B cell (primary cell): ENCODE data around the gene AMBRA1. TPM values are rescaled to one million over a fixed set of nuclear protein-coding genes. Genes with fewer than 3 reads are reported as not detected.

Experiments
- ATAC-seq: fragments of 200-7000 bp; cut with Tn5 transposase; one replicate; pipeline ENCODE4 v1.10.0; 2021; ENCODE audit warnings: low read depth, mild to moderate bottlenecking, moderate number of reproducible peaks, moderate library complexity
- CTCF ChIA-PET: fragments of 350-600 bp; sonication (Branson Sonifier 250); formaldehyde crosslinking; loops from one replicate; lab custom pipeline; 2021; ENCODE audit warnings: antibody characterized with exemption, inconsistent platforms; lab: Charles Lee
- POLR2A ChIA-PET: fragments of 350-600 bp; sonication (Branson Sonifier 250); formaldehyde crosslinking; loops from one replicate; lab custom pipeline; 2021; ENCODE audit warnings: antibody characterized with exemption; lab: Charles Lee
- DNase-seq: peaks from one replicate; pipeline ENCODE4 v3.0.0; 2013
- H2AFZ ChIP-seq: 2 replicates; pipeline ENCODE4 v1.6.1; 2012; ENCODE audit warnings: mild to moderate bottlenecking, low read depth, low read length; ENCODE audit not compliant: insufficient read depth, poor library complexity, severe bottlenecking
- H3K27ac ChIP-seq, 2 donors: 1 replicate in 1 of 2; 2 replicates in 1 of 2; pipeline ENCODE4 v1.5.1; 2012 to 2013; ENCODE audit warnings: low read length in 2 of 2, mild to moderate bottlenecking in 2 of 2, moderate library complexity in 1 of 2
- H3K27me3 ChIP-seq, 4 experiments: fragments of 200-600 bp in 1 of 4; sonication (generic) in 1 of 4; replicated peaks in 1 of 4; 1 replicate in 2 of 4; 2 replicates in 2 of 4; pipeline versions ENCODE4 v1.6.1 to v1.7.0; 2013 to 2016; ENCODE audit warnings: low read length in 3 of 4, mild to moderate bottlenecking in 2 of 4, mixed read lengths in 1 of 4, moderate library complexity in 1 of 4; ENCODE audit not compliant: insufficient read depth in 4 of 4, control insufficient read depth in 3 of 4; ENCODE audit errors: control extremely low read depth in 1 of 4
- H3K36me3 ChIP-seq, 2 experiments: replicated peaks in 1 of 2; 1 replicate in 1 of 2; 2 replicates in 1 of 2; pipeline versions ENCODE4 v1.6.1 to v1.7.1; 2013; ENCODE audit warnings: low read length in 1 of 2; ENCODE audit not compliant: insufficient read depth in 2 of 2, control insufficient read depth in 1 of 2; ENCODE audit errors: control extremely low read depth in 1 of 2, extremely low read depth in 1 of 2
- H3K4me1 ChIP-seq, 2 donors: fragments of 200-600 bp in 1 of 2; sonication (generic) in 1 of 2; 1 replicate in 1 of 2; 2 replicates in 1 of 2; pipeline versions ENCODE4 v1.5.1 to v1.6.1; 2013 to 2017; ENCODE audit warnings: low read length in 2 of 2; ENCODE audit not compliant: control insufficient read depth in 2 of 2, insufficient read depth in 2 of 2
- H3K4me2 ChIP-seq: replicated peaks from 2 replicates; pipeline ENCODE3; 2012; ENCODE audit warnings: mild to moderate bottlenecking, low read depth, low read length; ENCODE audit not compliant: poor library complexity, severe bottlenecking
- H3K4me3 ChIP-seq, 5 experiments: fragments of 200-600 bp in 1 of 5; sonication (generic) in 1 of 5; 1 replicate in 3 of 5; 2 replicates in 2 of 5; pipeline versions ENCODE4 v1.5.1 to v1.7.0; 2011 to 2016; ENCODE audit warnings: low read length in 4 of 5, mild to moderate bottlenecking in 4 of 5, low read depth in 2 of 5, control low read depth in 1 of 5, moderate library complexity in 1 of 5; ENCODE audit not compliant: insufficient read depth in 1 of 5; ENCODE audit errors: control extremely low read depth in 1 of 5, extremely low read depth in 1 of 5
- H3K79me2 ChIP-seq: fragments of 200-600 bp; sonication (generic); one replicate; pipeline ENCODE4 v1.6.0; 2016; ENCODE audit warnings: low read length; ENCODE audit not compliant: control insufficient read depth, insufficient read depth
- H3K9ac ChIP-seq: fragments of 200-600 bp; sonication (generic); 2 replicates; pipeline ENCODE4 v1.6.1; 2017; ENCODE audit warnings: mild to moderate bottlenecking, low read length, moderate library complexity
- H3K9me3 ChIP-seq, 3 donors: one replicate each; pipeline versions ENCODE4 v1.6.1 to v1.7.1; 2013; ENCODE audit warnings: low read length in 2 of 3; ENCODE audit not compliant: control insufficient read depth in 2 of 3, insufficient read depth in 1 of 3; ENCODE audit errors: control extremely low read depth in 1 of 3
- H4K20me1 ChIP-seq: 2 replicates; pipeline ENCODE4 v1.6.0; 2012; ENCODE audit warnings: mild to moderate bottlenecking, low read length; ENCODE audit not compliant: insufficient read depth, control insufficient read depth, poor library complexity, severe bottlenecking
- H3K27ac Mint-ChIP-seq: one replicate; pipeline ENCODE4 v1.8.0; 2021; ENCODE audit warnings: mixed read lengths
- H3K27me3 Mint-ChIP-seq: one replicate; pipeline ENCODE4 v1.8.0; 2021; ENCODE audit warnings: mixed read lengths
- H3K4me1 Mint-ChIP-seq: one replicate; pipeline ENCODE4 v1.8.0; 2021; ENCODE audit warnings: mixed read lengths
- H3K4me3 Mint-ChIP-seq: one replicate; pipeline ENCODE4 v1.8.0; 2021; ENCODE audit warnings: mixed read lengths
- H3K9me3 Mint-ChIP-seq: one replicate; pipeline ENCODE4 v1.8.0; 2022; ENCODE audit warnings: mixed read lengths; ENCODE audit not compliant: insufficient read depth
- EZH2 ChIP-seq: IDR thresholded peaks from 2 replicates; pipeline ENCODE4 v1.6.1; 2012; ENCODE audit warnings: borderline replicate concordance, low read depth, mild to moderate bottlenecking, moderate library complexity, low read length; ENCODE audit not compliant: insufficient read depth, poor library complexity, severe bottlenecking
- WGBS: methylation state at CpG from one replicate; pipeline ENCODE4 v1.1.5; 2013; ENCODE audit warnings: missing lambda C conversion rate; ENCODE audit not compliant: insufficient coverage; 5-methylcytosine and 5-hydroxymethylcytosine counted together
- intact Hi-C: fragments of 100-400 bp; cut with micrococcal nuclease; formaldehyde crosslinking; loops from one replicate; pipeline ENCODE4 v1.10.0; 2022
- polyA plus RNA-seq: library from polyadenylated mRNA; depleted of rRNA; stranded (reverse); fragments of >200 nt; gene quantifications from 2 replicates; pipeline ENCODE4 v1.2.3, GENCODE V29; 2012
- total RNA-seq, 2 donors: library from RNA; stranded (reverse); fragments of 120-200 nt in 1 of 2; gene quantifications; 1 replicate in 1 of 2; 2 replicates in 1 of 2; pipeline versions ENCODE4 v1.2.3 to v1.2.4, GENCODE V29; 2013 to 2022
- TF ChIP-seq, protein P1 (sequence below): fragments of 200-600 bp; IDR thresholded peaks from one replicate; pipeline ENCODE4 v1.8.0; 2022; ENCODE audit warnings: antibody characterized with exemption, mild to moderate bottlenecking

The AMBRA1 gene
- total and polyA plus RNA-seq, 2 donors (not counting 1 experiment from before 2014, with no cell fraction given), result 13.8 to 36.1 TPM

GRCh38 chr11:46493791-46494190 is 100.0 kb downstream of the AMBRA1 start:
- no peaks in the 10 kb centered on the region for H3K27me3 ChIP-seq
- H2AFZ ChIP-seq, result no peak overlapping the region
- H3K27me3 Mint-ChIP-seq, result no peaks in the 10 kb centered on the region
- CTCF ChIA-PET, result interaction anchor here (0.6 kb wide), 1 partner anchor 132 kb away, joined by 3 read pairs; no protein-coding TSS in a partner anchor
- peaks cover 16 to 39% of the 10 kb centered on the region in 2 experiments for H3K36me3 ChIP-seq
- intact Hi-C loops, result no loop called here
- no peak overlapping the region for H3K27ac Mint-ChIP-seq
- H3K4me3 Mint-ChIP-seq, result no peak overlapping the region
- no peak overlapping the region for H3K4me3 ChIP-seq
- TF ChIP-seq, protein P1, sequence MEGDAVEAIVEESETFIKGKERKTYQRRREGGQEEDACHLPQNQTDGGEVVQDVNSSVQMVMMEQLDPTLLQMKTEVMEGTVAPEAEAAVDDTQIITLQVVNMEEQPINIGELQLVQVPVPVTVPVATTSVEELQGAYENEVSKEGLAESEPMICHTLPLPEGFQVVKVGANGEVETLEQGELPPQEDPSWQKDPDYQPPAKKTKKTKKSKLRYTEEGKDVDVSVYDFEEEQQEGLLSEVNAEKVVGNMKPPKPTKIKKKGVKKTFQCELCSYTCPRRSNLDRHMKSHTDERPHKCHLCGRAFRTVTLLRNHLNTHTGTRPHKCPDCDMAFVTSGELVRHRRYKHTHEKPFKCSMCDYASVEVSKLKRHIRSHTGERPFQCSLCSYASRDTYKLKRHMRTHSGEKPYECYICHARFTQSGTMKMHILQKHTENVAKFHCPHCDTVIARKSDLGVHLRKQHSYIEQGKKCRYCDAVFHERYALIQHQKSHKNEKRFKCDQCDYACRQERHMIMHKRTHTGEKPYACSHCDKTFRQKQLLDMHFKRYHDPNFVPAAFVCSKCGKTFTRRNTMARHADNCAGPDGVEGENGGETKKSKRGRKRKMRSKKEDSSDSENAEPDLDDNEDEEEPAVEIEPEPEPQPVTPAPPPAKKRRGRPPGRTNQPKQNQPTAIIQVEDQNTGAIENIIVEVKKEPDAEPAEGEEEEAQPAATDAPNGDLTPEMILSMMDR, result no peak
- no peak for TF ChIP-seq EZH2
- H3K79me2 ChIP-seq, result no peaks in the 10 kb centered on the region
- 97% methylated on average over 9 of the region's 9 CpGs for WGBS
- no peak overlapping the region for H3K27ac ChIP-seq
- no peak overlapping the region for H3K9ac ChIP-seq
- ATAC-seq, result no peak
- H3K4me2 ChIP-seq, result no peak overlapping the region
- no peaks in the 10 kb centered on the region for H3K9me3 ChIP-seq
- no peaks in the 10 kb centered on the region for H3K9me3 Mint-ChIP-seq
- H4K20me1 ChIP-seq, result no peaks in the 10 kb centered on the region
- POLR2A ChIA-PET, result no interaction called here
- DNase-seq, result no peak
- H3K4me1 Mint-ChIP-seq, result peaks cover 11% of the 10 kb centered on the region
- H3K4me1 ChIP-seq, result no peaks in the 10 kb centered on the region

DNA sequence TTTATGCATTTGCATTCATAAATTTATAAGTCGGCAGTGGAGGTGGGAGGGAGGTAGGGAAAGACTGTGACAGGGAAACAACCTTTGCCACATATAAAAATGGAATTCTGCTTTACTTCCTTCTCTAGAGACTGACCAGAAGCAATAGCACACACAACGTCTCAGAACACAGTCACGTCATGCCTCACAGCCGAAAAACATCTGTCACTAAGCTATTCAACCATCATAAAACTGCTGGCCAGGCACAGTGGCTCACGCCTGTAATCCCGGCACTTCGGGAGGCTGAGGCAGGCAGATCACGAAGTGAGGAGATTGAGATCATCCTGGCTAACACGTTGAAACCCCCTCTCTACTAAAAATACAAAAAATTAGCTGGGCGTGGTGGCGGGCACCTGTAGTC is 101.3 kb downstream of the AMBRA1 start:
- Histone ChIP-seq H3K4me2 (no peak overlapping the region), H3K9ac (no peak overlapping the region), H3K4me1 (no peaks in the 10 kb centered on the region), H4K20me1 (no peaks in the 10 kb centered on the region), H3K36me3 (peaks cover 16 to 31% of the 10 kb centered on the region in 2 experiments), H3K4me3 (no peak overlapping the region), H3K27me3 (no peaks in the 10 kb centered on the region), H2AFZ (no peak overlapping the region), H3K27ac (no peak overlapping the region), H3K9me3 (no peaks in the 10 kb centered on the region), H3K79me2 (peaks cover 3% of the 10 kb centered on the region)
- Mint-ChIP-seq H3K4me3 (no peak overlapping the region), H3K27me3 (no peaks in the 10 kb centered on the region), H3K27ac (no peak overlapping the region), H3K9me3 (no peaks in the 10 kb centered on the region), H3K4me1 (peaks cover 16% of the 10 kb centered on the region)
- CTCF ChIA-PET, result interaction anchor here (1.5 kb wide), 1 partner anchor 9 kb away, joined by 3 read pairs; no protein-coding TSS in a partner anchor
- POLR2A ChIA-PET, result interaction anchor here (0.6 kb wide), 1 partner anchor 14 kb away, joined by 3 read pairs; no protein-coding TSS in a partner anchor
- intact Hi-C loops, result no loop called here
- ATAC-seq, result no peak
- no peak for DNase-seq
- 92% methylated on average over 6 of the region's 11 CpGs for WGBS
- TF ChIP-seq EZH2, result no peak
- TF ChIP-seq, protein P1, result no peak
